A673 (cell line): ENCODE results near the gene UBASH3B. TPM values are rescaled to one million over a fixed set of nuclear protein-coding genes. Genes with fewer than 3 reads are reported as not detected.
"Not testable (repeated sequence)": the region's sequence is repeated elsewhere in the genome, so short reads cannot be mapped to it uniquely, and the experiment has no call there.

Experiments
- BruUV-seq: library from RNA; stranded (reverse); fragments of 400-500 nt; replicated peaks from 2 replicates; lab custom pipeline; 2021; lab: Mats Ljungman, UMichigan
- CTCF ChIA-PET: fragments of 300-600 bp; sonication (Branson Sonifier 250); formaldehyde crosslinking; loops from one replicate; lab custom pipeline; 2022; ENCODE audit warnings: antibody characterized with exemption; lab: Charles Lee
- POLR2A ChIA-PET: fragments of 300-600 bp; sonication (Branson Sonifier 250); formaldehyde crosslinking; loops from one replicate; lab custom pipeline; 2022; ENCODE audit warnings: antibody characterized with exemption; ENCODE audit not compliant: low non-redundant PET; lab: Charles Lee
- DNase-seq: peaks from one replicate; pipeline ENCODE4 v3.0.0-alpha.2; 2015; ENCODE audit warnings: low spot score
- H3K27ac ChIP-seq: fragments of 200-600 bp; sonication (generic); 2 replicates; pipeline ENCODE4 v1.5.1; 2016; ENCODE audit warnings: mixed run types, low read depth, mild to moderate bottlenecking, mixed read lengths, antibody characterized with exemption, low read length; ENCODE audit not compliant: poor library complexity, severe bottlenecking
- H3K27me3 ChIP-seq: fragments of 200-600 bp; sonication (generic); replicated peaks from 2 replicates; pipeline ENCODE4 v1.6.1; 2017; ENCODE audit warnings: mixed run types, low read depth, mild to moderate bottlenecking, mixed read lengths, antibody characterized with exemption, low read length; ENCODE audit not compliant: insufficient read depth, poor library complexity
- H3K36me3 ChIP-seq: fragments of 200-600 bp; sonication (generic); 2 replicates; pipeline ENCODE4 v1.6.1; 2016; ENCODE audit warnings: mixed run types, mild to moderate bottlenecking, mixed read lengths, antibody characterized with exemption, low read length; ENCODE audit not compliant: insufficient read depth, poor library complexity, severe bottlenecking
- H3K4me1 ChIP-seq: fragments of 200-600 bp; sonication (generic); 2 replicates; pipeline ENCODE4 v1.6.1; 2017; ENCODE audit warnings: mixed run types, mild to moderate bottlenecking, mixed read lengths, antibody characterized with exemption, low read length; ENCODE audit not compliant: insufficient read depth, poor library complexity, severe bottlenecking
- H3K4me3 ChIP-seq: fragments of 200-600 bp; sonication (generic); 2 replicates; pipeline ENCODE4 v1.5.1; 2016; ENCODE audit warnings: low read depth, mixed run types, mild to moderate bottlenecking, mixed read lengths, low read length; ENCODE audit not compliant: poor library complexity, severe bottlenecking
- H3K9me3 ChIP-seq: fragments of 200-600 bp; sonication (generic); 2 replicates; pipeline ENCODE4 v1.6.1; 2016; ENCODE audit warnings: mixed run types, low read depth, mild to moderate bottlenecking, mixed read lengths, antibody characterized with exemption, low read length; ENCODE audit not compliant: poor library complexity, severe bottlenecking
- CTCF ChIP-seq: fragments of 300-800, 200-600 bp; sonication (generic); conservative IDR thresholded peaks from 2 replicates; pipeline ENCODE4 v1.5.1; 2017; ENCODE audit warnings: low read depth, mild to moderate bottlenecking, antibody characterized with exemption, low read length, moderate library complexity, mixed read lengths
- EZH2 ChIP-seq: fragments of 200-600 bp; sonication (generic); IDR thresholded peaks from 2 replicates; pipeline ENCODE4 v1.6.1; 2017; ENCODE audit warnings: borderline replicate concordance, low read depth, mild to moderate bottlenecking, mixed read lengths, antibody characterized with exemption, low read length; ENCODE audit not compliant: poor library complexity, severe bottlenecking
- intact Hi-C: fragments of 100-400 bp; cut with micrococcal nuclease; formaldehyde crosslinking; loops from one replicate; pipeline ENCODE4 v1.10.0; 2022; ENCODE audit not compliant: unreplicated experiment
- total RNA-seq: library from RNA; stranded (reverse); gene quantifications from 2 replicates; pipeline ENCODE4 v1.2.3, GENCODE V29; 2021

The UBASH3B gene
- total RNA-seq, 1 experiment from 2014 or later = 15.3 TPM

- H3K4me1 ChIP-seq = peaks cover 4% of the 10 kb centered on the region
- H3K27ac ChIP-seq = no peak overlapping the region
- TF ChIP-seq CTCF (no peak), EZH2 (no peak)
- ChIA-PET CTCF (interaction anchor here (1.4 kb wide), 1 partner anchor 159 kb away, joined by 5 read pairs; no protein-coding TSS in a partner anchor), POLR2A (no interaction called here)
- H3K36me3 ChIP-seq = no peaks in the 10 kb centered on the region
- H3K9me3 ChIP-seq = no peaks in the 10 kb centered on the region
- DNase-seq = no peak
- H3K4me3 ChIP-seq = no peak overlapping the region
- BruUV-seq = no TSS peak
- no peaks in the 10 kb centered on the region for H3K27me3 ChIP-seq
- intact Hi-C loops = loop anchor here (10.0 kb wide), 1 partner anchor 613 kb away; no protein-coding TSS in a partner anchor
These were observed 206.1 kb downstream of the UBASH3B start for GRCh38 chr11:122861631-122862030.

- Histone ChIP-seq H3K27me3 (no peaks in the 10 kb centered on the region), H3K9me3 (no peaks in the 10 kb centered on the region), H3K36me3 (no peaks in the 10 kb centered on the region), H3K4me3 (no peak overlapping the region), H3K4me1 (no peaks in the 10 kb centered on the region), H3K27ac (no peak overlapping the region)
- intact Hi-C loops = loop anchor here (10.0 kb wide), 1 partner anchor 613 kb away; no protein-coding TSS in a partner anchor
- no peak for DNase-seq
- BruUV-seq = no TSS peak
- TF ChIP-seq EZH2 = no peak
- TF ChIP-seq CTCF = no peak
- POLR2A ChIA-PET = no interaction called here
- CTCF ChIA-PET = interaction anchor here (1.4 kb wide), 1 partner anchor 159 kb away, joined by 5 read pairs; no protein-coding TSS in a partner anchor
These were observed 206.6 kb downstream of the UBASH3B start for GRCh38 chr11:122862091-122862490.

- BruUV-seq, H3K4me3 ChIP-seq, H3K9me3 ChIP-seq, DNase-seq, H3K36me3 ChIP-seq, H3K27ac ChIP-seq, H3K27me3 ChIP-seq, H3K4me1 ChIP-seq: not testable (repeated sequence)
- intact Hi-C loops = loop anchor here (1.0 to 10.0 kb wide), 2 partner anchors 160 to 612 kb away; no protein-coding TSS in a partner anchor
- ChIA-PET CTCF (interaction anchor here (0.6 to 1.7 kb wide), 8 partner anchors 16 to 615 kb away, joined by 3 to 18 read pairs (median 5); partner anchors contain the start of gene CRTAM), POLR2A (interaction anchor here (0.6 kb wide), 1 partner anchor 11 kb away, joined by 3 read pairs; no protein-coding TSS in a partner anchor)
These were observed 207.6 kb downstream of the UBASH3B start for GRCh38 chr11:122863154-122863553.
